ENCODE data around the gene POU2AF3.

Gene POU2AF3

GRCh38 chr11:111356660-111357048 is 58.3 kb downstream of the POU2AF3 start:
- no peak for TF ChIP-seq NFIC (IDR thresholded peaks at IDR 0.05)
- no peak for TF ChIP-seq TAF1 (IDR thresholded peaks at IDR 0.05; ENCODE audit: low read depth)
- TF ChIP-seq CEBPB (IDR thresholded peaks at IDR 0.05) = no peak
- TF ChIP-seq EGR1 (IDR thresholded peaks at IDR 0.05) = no peak
- no peak for TF ChIP-seq TEAD4 (IDR thresholded peaks at IDR 0.05)
- TF ChIP-seq RAD21 (IDR thresholded peaks at IDR 0.05; ENCODE audit: low read depth) = no peak
- no peak for TF ChIP-seq CREB1 (IDR thresholded peaks at IDR 0.05; ENCODE audit: low read depth)
- TF ChIP-seq FOXM1 (IDR thresholded peaks at IDR 0.05; ENCODE audit: borderline replicate concordance, low read depth) = no peak
- TF ChIP-seq MAX (IDR thresholded peaks at IDR 0.05) = no peak
- TF ChIP-seq YY1 (IDR thresholded peaks at IDR 0.05; ENCODE audit: low read depth) = no peak
- TF ChIP-seq TCF12 (IDR thresholded peaks at IDR 0.05; ENCODE audit: low read depth) = no peak
- no peak for TF ChIP-seq EP300 (IDR thresholded peaks at IDR 0.05; ENCODE audit: borderline replicate concordance)
- TF ChIP-seq ZBTB7A (IDR thresholded peaks at IDR 0.05; ENCODE audit: low read depth) = no peak
- TF ChIP-seq USF1 (IDR thresholded peaks at IDR 0.05) = no peak
- no peak for TF ChIP-seq REST (IDR thresholded peaks at IDR 0.05; ENCODE audit: low read depth)

DNA sequence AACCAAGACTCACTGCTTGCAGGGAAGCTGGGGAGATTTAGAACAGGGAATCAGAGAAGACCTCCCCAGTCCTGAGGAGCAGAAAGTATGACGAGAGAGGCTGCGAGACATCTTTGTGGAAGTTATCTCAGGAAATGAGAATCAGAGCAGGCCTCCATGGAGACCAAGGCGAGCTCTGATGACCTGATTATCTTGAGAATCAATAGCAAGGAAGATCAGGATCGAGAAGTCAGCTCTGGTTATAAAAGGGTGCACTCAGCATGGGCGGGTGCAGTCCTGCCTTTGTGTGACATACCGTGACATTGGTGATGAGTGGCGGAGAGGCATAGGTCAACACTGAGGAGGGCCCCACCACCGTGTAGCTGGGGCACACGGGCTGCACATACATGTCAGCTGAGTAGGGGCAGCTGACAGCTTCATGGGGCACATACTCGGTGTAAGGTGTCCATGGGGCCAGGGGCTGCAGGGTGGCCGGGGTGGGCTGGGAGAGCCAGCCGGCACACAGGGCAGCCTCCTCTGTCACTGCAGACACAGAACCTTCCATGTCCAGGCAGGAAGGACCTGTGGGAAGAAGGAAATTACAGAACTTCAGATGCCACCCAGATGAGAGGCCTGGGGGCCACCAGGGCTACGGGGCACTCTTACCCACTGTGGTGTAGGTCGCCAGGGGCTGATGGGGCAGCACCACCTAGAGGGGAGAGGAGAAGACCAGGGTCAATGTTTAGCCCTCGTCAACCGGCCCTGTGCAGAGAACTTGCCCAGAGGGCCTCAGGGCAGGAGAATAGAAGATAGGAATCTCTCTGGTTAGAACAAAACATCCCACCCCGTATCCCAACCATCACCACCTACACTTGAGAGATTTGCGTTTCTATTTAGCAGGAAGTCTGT is 59.0 kb downstream of the POU2AF3 start:
- no peak for TF ChIP-seq TCF12 (IDR thresholded peaks at IDR 0.05; ENCODE audit: low read depth)
- no peak for TF ChIP-seq EGR1 (IDR thresholded peaks at IDR 0.05)
- TF ChIP-seq MAX (IDR thresholded peaks at IDR 0.05) = no peak
- TF ChIP-seq NFIC (IDR thresholded peaks at IDR 0.05) = no peak
- TF ChIP-seq YY1 (IDR thresholded peaks at IDR 0.05; ENCODE audit: low read depth) = no peak
- TF ChIP-seq CEBPB (IDR thresholded peaks at IDR 0.05) = no peak
- TF ChIP-seq FOXM1 (IDR thresholded peaks at IDR 0.05; ENCODE audit: borderline replicate concordance, low read depth) = no peak
- no peak for TF ChIP-seq CREB1 (IDR thresholded peaks at IDR 0.05; ENCODE audit: low read depth)
- TF ChIP-seq USF1 (IDR thresholded peaks at IDR 0.05) = no peak
- TF ChIP-seq REST (IDR thresholded peaks at IDR 0.05; ENCODE audit: low read depth) = no peak
- no peak for TF ChIP-seq TAF1 (IDR thresholded peaks at IDR 0.05; ENCODE audit: low read depth)
- TF ChIP-seq ZBTB7A (IDR thresholded peaks at IDR 0.05; ENCODE audit: low read depth) = no peak
- no peak for TF ChIP-seq TEAD4 (IDR thresholded peaks at IDR 0.05)
- no peak for TF ChIP-seq RAD21 (IDR thresholded peaks at IDR 0.05; ENCODE audit: low read depth)
- no peak for TF ChIP-seq EP300 (IDR thresholded peaks at IDR 0.05; ENCODE audit: borderline replicate concordance)

All from Ishikawa (cell line).